GM19023 (cell line): ENCODE measurements around the gene MTARC2.

Experiments
- ATAC-seq: cut with Tn5 transposase; IDR thresholded peaks from one replicate; pipeline ENCODE4 v1.9.1; 2021; ENCODE audit warnings: mild to moderate bottlenecking, moderate library complexity; ENCODE audit not compliant: unreplicated experiment

Gene MTARC2

DNA sequence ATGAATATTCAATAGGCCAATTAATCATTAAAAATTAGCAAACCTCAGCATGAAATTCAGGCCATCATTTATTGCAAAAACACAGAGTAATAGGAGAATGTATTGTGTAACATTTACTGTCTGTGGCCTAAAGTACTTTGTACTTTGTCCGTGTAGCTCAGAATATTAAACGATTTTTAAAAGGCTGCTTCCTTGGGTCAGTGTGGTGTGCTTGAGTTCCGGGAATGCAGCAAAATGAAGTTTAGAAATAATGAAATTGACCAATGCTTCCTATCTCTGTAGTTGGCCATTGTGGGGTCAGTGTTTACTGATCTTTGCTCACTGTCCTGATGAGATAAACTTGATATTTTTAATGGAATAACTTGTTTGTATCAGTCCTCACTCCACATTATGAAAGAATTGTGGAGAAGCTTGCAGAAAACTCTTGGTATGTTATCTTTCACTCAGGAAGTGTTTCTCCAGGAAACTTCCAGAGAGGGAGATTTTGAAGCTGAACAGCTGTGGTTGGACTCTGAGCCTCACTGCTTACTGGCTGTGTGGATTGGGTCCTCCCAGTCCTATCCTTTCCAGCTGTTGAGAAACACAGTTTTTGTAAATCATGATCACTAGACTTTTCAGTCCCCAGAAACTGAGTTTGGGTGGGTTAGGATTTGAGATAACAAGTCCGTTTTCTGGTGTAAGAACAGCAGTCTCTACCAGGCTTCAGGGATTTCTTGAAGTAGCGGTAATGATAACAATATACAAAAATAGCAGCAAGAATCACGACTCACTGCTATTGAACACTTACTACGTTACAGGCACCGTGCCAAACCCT, 19.4 kb downstream of the MTARC2 start:
- no peak for ATAC-seq

DNA sequence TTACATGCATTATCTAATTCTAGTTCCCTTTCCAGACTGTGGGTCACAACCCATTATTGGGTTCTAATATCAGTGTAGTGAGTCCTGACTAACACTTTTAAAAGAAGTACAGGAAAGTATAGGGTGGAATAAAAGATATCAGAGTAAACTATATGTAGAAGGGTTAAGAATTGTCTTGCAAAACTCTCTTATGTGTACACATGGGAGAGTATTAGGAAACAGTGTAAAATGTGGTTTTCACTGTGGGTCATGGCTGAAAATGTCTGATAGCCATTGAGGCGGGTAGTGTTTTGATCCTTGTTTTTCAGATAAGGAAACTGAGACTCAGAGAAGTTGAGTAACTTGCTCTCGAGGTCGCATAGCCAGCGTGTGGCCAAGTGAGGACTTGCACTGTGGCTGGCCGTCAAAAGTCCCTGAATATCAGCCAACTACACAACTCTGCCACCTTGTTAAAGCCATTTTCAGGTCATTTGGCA, 20.0 kb downstream of the MTARC2 start:
- ATAC-seq: no peak

DNA sequence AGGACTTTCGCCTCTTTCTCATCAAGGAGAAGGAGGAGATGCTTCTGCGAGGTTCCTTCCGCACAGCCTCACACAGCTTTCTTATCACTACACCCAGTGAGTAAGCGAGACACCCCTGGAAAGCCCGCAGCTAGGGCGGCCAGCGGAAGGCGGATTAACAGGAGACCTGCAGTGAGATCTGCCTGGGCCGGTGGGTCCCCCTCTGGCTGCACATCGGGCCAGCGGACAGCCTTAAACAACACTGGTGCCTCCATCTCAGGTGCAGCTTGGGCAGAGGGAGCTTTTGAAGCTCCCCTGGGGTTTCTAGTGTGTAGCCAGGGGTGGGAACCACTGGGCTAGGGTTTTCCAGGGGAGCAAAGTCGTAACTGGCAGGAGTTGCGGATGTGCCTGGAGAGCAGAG, 21.1 kb downstream of the MTARC2 start:
- no peak for ATAC-seq

DNA sequence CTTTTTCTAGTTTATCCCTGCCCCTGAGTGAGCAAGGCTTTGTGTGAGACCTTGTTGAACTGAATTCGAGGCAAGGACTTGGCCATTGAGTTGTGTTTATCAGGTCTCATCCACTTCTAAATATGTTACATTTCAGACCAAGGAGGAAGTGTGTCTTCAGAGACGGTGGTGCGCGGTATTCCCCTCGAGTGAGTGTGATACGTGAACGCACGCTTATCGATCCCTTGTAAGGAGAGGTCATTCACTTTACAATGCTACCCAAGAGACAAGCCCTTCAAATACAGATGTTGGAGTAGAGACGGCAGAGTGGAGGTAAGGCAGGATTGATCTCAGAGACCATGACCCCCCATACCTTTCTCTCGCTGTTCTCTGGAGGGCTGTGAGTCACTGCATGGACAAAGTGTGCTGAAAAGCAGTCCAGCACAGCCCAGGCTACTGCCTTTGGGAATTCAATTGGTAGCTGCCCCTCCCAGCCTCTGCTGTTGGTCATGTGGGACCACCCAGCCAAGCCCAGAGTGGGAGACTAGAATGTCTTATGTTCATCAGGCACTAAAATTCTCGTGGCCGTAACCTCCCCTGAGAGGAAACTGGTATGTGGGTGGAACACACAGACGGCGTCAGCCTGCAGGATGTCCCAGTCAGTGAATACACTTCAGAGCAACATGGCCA, 22.3 kb downstream of the MTARC2 start:
- peak; percentile 63 for ATAC-seq

DNA sequence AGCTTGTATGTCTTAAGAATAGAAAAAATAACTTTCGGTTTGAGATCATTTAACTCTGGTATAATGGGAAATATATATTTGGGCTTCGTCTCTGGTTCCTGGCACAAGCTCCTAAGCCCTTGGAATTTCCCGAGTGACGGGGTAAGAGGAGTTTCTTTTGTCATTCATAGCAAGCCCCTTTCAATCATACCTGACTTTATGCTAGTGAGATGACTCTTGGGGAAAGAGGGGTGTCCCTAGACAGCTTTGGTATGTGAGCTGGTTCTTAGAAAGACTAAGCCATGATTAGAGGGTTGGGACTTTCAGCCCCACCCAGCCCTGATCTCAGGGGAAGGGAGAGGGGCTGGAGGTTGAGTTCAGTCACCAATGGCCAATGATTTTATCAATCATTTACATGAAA, 24.7 kb downstream of the MTARC2 start:
- ATAC-seq: no peak

DNA sequence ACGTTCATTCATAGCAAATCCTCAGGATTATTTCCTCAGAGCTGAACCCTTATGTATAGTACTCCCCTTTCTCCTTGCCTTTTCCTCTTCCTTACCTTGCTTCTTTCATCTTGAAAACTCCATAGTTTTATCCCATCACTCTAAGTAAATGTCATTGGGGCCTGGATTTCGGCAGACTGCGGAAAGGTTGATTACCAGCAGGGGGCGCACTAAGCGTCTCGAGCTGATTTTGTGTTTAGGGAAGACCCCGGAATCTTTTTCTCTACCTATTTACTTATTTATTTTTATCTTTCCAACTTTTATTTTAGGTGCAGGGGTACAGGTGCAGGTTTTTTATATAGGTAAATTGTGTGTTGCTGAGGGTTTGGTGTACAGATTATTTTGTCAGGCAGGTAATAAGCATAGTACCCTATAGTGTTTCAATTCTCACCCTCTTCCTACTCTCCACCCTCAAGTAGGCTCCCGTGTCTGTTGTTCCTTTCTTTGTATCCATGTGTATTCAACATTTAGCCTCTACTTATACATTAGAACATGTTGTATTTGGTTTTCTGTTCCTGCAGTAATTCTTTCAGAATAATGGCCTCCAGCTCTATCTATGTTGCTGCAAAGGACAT, 27.2 kb downstream of the MTARC2 start:
- ATAC-seq: no peak

DNA sequence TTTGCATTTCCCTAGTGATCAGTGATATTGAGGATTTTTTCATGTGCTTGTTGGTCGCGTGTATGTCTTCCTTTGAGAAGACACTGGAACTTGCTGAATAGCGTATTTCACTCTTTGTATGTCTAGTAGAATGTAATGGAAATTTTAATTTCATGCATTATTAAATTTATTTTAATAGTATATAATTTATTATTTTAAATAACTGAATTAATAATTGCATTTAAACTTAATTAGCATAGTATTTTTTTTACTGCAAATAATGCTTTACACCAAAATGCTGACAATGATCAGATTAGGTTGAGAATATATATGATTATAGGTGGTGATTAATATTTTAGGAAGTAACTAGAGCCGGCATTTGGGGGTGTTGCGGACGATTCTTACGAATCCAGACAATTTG, 28.1 kb downstream of the MTARC2 start:
- no peak for ATAC-seq

DNA sequence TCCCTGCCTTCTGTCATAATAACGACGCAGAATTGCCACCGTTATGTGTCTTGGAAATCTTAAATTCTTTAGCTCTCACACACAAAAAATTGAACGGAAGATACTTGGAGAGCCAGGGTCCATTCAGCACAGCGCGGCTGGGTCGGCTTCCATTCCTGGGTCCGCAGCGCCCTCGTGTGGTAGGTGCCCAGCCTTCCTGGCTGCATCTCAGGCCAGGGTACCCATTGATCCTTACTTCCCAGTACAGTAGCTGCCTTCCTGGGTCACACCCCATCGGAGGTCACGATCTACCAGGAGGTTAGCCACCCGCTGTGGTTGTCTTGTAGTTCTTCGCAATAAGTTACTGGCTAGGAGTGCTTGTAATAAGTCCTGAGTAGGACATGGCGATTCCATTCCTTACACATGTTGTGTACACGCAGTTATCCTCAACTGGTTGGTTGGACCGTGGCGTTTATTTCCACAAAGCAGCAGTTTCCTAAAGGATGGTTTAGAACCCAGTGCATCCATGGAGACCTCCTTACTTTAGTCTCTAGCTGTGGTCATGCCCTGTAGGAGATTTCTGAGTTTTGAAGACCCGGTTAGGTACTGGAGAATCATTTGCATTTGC, 28.7 kb downstream of the MTARC2 start:
- peak; percentile 80 for ATAC-seq

DNA sequence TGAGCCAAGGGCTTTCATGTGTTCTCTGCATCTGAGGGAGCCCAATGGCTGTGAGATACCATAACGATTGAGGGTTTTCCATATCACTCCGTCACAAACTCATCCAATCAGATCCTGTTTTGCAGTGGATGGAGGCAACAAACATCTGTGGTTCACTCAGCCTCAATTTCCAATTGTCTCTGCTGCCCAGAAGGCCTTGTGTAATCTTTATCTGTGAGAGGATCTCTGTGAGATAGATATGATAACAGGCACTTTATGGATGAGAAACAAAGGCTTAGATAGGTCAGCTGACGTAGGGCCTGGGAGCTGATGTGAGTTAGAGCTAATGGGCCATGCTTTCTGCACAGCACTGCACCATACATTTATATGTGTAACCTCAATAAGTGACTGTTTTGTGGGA, 35.3 kb downstream of the MTARC2 start:
- no peak for ATAC-seq

DNA sequence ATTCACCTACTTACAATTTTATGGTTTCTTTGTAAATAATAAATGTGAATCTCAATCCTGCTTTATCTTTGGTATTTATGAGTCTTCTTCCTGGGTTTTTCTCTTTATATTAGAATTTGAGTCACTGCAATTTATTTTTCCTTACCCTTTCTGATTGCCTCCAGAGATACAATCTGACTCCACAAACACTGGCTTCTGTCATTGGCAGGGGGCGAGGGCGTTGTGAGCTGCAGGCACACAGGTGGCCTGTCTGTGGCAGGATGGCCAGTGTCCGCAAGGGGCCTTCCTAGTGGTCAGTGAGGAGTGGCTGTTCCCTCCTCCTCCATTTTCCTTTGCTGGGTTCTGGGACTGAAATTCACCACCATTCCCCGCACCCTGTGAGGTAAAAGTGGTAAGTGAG, 36.6 kb downstream of the MTARC2 start:
- no peak for ATAC-seq

DNA sequence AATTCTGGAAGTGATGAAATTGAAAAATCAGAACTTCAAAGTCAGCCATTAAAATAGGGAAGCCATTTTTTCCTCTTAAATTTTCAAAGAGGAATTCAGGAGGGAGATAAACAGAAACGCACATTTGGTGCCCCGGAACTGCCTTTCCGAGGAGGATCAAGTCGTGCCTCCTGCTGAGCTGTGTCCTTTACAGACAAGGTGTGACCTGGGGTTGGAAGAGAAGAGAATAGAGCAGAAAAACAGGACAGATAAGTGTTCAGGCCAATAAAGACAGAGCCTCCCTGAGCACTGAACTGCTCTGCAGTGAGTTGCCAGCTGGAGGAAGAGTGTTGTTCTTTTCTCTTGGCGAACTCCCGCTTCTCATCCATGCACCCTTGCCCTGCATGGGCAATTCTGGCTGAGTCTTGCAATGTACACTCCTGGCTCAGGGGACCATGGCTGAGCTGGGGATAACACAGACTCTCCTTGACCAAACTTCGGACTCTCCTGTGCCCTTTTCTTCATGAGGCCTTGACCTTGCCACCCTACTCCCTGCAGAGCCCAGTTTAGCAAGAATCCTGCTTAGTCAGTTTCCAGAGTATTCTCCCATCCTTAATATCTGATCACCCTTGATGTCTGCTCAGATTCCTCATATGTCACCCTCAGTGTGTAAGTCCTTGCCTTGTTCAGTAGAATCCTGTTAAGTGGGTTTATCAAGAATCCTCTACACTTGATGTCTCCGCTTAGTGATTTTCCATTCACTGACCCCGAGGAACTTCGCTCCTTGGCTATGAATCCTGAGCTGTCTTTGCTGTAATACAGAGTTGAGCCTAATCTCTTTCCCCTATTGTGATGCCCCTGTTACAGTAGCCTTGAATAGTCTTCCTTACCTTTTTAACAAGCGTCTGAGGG, 37.3 kb downstream of the MTARC2 start:
- no peak for ATAC-seq

DNA sequence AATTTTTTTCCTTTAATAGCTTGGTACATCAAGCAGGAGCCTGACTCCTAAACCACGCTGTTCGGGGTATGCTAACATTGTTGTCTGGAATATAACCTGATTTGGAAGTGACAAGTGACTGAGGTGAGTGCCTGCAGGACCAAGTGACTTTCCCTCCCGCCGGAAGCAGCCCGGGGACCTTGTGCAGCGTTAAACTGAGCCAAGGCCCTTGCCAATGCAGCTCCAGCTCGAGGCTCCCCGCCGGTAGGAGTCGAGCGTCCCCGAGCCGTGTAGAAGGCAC, 37.9 kb downstream of the MTARC2 start:
- ATAC-seq: peak; percentile 20

DNA sequence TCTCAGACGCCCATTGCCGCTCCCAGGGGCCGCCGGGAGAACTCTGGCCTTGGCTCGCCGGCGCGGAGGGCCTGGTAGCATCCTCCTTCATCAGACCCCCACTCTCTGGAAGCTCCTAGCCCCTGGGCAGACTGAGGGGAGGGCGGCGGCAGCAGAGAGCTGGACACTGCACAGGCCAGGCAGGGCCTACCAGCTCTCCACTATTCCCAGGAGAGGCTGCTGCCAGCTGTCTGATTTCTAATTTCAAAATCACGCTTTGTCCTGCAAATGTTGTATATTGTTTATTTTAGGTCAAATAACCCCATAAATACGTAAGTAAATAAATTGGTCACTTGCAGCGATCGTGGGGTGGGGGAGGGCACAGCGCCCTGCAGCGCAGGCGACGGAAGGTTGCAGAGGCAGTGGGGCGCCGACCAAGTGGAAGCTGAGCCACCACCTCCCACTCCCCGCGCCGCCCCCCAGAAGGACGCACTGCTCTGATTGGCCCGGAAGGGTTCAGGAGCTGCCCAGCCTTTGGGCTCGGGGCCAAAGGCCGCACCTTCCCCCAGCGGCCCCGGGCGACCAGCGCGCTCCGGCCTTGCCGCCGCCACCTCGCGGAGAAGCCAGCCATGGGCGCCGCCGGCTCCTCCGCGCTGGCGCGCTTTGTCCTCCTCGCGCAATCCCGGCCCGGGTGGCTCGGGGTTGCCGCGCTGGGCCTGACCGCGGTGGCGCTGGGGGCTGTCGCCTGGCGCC, 38.4 kb downstream of the MTARC2 start, which contains the start of gene MTARC1:
TSS of gene MTARC1 (plus strand) at position 577 of the 732 bp plus-strand sequence. CDS start at position 609, 32 bp downstream.
- ATAC-seq: peak; percentile 66

DNA sequence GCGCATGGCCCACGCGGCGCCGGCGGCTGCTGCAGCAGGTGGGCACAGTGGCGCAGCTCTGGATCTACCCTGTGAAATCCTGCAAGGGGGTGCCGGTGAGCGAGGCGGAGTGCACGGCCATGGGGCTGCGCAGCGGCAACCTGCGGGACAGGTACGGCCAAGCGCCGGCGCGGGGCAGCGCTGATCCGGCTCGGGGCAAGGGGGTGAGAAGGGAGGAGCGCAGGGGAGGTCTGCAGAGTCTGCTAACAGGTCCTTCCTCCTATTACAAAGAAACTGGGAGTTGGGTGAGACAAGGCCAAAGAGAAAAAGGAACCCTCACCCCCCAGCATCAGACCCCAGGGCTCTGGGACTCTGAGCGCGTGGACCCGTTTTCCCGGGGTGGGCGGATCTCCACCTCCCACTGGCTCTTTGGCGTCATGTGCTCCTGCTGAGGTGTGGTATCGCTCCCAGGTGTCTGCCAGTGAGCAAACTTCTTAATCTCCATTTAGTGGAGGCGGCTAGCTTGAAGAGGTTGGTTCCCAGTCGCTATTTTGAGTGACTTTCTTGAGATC, 39.0 kb downstream of the MTARC2 start:
- peak; percentile 26 for ATAC-seq

DNA sequence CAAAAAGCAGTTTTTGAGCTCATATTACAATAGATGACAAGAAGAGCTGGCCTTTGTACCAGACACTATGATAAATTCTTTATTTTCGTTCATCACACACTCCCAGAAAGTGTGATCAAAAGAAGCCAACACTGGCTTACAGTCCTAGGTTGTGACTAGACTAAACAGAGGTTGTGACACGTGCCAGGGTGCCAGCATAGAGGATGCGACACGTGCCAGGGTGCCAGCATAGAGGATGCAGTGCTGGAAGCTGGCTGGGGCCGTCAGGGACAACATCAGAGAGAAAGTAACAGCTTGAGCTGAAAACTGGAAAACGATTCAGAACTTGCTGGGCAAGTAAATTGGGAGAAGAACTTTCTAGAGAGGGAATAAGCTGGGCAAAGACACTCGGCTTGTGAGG, 40.8 kb downstream of the MTARC2 start:
- no peak for ATAC-seq

DNA sequence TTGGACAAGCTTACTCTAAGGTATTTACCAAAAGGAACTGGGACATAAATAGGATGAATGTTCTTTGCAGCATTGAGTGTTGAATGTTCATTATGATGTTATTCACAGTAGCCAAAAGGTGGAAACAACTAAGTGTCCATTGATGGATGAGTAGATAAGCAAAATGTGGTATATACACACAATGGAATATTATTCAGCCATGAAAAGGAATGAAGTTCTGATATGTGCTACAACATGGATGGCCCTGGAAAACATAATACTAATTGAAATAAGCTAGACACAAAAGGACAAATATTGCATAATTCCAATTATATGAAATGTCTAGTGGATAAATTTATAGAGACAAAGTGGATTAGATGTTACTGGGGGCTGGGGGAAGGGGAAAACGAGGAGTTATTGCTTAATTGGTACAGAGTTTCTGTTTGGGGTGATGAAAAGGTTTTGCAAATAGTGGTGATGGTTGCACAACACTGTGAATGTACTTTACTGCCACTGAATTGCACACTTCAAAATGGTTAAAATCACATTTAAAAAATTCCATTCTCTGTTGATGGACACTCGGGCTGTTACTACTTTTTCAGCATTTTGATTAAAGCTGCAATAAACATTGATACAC, 41.5 kb downstream of the MTARC2 start:
- ATAC-seq: no peak

DNA sequence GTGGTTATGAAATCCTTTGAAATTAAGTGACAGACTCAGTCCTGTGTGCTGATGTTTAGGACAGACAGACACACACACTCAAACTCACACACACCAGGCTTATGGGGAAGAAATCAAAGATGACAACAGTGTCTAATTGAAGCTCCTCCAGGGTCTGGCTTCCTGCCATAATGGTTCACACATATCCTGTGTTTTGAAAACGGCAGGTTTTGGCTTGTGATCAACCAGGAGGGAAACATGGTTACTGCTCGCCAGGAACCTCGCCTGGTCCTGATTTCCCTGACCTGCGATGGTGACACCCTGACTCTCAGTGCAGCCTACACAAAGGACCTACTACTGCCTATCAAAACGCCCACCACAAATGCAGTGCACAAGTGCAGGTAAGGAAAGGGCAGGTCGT, 43.2 kb downstream of the MTARC2 start:
- ATAC-seq: no peak

DNA sequence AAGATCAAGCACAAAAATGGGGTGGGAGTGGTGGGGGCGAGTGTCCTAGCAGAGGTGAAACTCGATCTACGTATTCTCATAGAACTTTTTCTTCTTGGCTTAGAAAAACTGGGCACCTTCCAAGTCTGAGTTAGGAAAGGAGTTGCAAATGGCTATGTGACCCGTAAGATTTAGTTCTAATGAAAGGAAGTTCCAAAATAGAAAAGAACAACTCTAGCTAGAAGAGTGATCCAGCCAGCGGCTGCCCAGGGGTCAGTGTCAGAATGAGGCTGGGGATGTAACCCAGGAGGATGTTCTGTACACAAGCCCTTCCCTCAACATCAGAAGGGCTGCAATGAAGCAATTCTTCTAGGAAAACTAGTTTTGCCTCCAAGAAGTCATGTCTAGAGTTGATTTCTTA, 43.8 kb downstream of the MTARC2 start:
- no peak for ATAC-seq

DNA sequence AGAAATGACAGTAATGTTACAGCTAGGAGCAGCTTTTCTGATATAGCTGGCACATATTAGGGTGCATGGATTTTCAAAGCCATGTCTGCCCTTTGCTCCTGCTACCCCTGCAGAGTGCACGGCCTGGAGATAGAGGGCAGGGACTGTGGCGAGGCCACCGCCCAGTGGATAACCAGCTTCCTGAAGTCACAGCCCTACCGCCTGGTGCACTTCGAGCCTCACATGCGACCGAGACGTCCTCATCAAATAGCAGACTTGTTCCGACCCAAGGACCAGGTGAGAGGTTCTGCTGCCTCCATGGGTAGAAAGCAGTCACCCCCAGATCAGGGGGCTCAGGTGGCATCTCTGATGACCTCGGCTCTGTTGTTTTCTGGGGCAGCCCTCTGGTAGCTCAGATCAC, 48.4 kb downstream of the MTARC2 start:
- ATAC-seq: no peak
